ENCODE results near the gene LURAP1L. TPM values are rescaled to one million over a fixed set of nuclear protein-coding genes. Genes with fewer than 3 reads are reported as not detected.
"Not testable (repeated sequence)": the region's sequence is repeated elsewhere in the genome, so short reads cannot be mapped to it uniquely, and the experiment has no call there.

The LURAP1L gene
- total RNA-seq, 2 donors from 2014 or later = not detected

DNA sequence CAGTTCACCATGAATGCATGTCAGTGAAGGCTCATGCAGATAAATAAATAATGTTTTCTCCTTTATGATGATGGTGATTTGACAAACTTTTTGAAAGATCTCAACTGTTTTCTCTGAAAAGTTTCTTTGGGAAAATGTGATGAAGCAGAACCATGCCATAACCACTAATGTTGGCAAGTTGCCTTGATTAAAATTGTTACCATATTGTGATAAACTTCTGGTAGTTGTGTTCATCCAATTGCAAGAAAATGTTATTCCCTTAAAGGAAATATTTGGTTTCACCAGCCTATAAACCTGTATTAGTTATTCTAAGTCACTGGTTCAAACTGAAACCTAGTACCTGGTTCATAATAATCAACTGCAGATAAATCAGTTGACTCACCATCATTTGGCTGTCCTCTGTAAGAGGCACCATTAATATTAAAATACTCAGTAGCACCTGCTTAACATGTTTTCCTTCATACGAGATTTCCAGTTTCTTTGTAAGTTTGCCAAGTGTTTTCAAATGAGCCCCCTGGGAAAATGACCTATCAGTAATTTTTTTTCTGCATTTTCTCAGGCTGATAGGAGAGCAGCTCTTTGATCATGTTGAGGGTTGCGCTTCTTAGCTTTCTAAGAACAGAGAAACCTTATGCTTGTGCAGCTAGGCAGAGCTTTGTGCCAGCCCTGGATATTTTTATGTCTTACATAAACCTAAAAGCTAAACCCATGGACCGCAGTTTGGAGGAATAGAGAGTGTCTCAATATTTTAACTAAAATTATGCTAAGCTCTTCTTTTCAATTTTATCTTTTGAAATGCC is 88.0 kb downstream of the LURAP1L start:
- Mint-ChIP-seq H3K36me3 (peaks cover 0 to 2% of the 10 kb centered on the region in 2 donors), H3K9me3 (peaks cover 14 to 18% of the 10 kb centered on the region in 2 donors), H3K27ac (no peak overlapping the region)
- ATAC-seq (no peak), DNase-seq (ENCODE audit: low spot score in 2 of 2) (no peak)

DNA sequence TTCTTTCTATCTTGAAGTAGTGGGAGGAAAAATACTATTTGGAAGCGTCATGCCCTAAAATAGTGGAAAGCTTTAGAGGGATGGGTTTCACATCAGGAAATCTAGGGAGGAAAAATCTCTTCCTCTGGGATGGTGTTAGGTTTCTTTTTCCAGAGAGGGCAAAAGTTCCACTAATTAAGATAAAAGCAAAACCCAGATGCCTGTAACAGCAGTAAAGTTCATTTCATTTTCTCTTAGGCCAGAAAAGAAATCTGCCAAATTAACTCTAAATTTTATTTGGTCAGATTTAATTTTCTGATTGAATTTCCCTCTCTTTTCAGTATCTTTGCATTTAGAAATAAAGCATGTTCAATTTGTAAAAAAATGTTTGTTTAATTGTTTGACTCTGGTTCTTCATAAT is 88.8 kb downstream of the LURAP1L start:
- ATAC-seq = no peak
- H3K36me3 Mint-ChIP-seq = peaks cover 0 to 6% of the 10 kb centered on the region in 2 donors
- H3K27ac Mint-ChIP-seq = no peak overlapping the region
- peaks cover 22 to 26% of the 10 kb centered on the region in 2 donors for H3K9me3 Mint-ChIP-seq
- no peak for DNase-seq (ENCODE audit: low spot score in 2 of 2)

DNA sequence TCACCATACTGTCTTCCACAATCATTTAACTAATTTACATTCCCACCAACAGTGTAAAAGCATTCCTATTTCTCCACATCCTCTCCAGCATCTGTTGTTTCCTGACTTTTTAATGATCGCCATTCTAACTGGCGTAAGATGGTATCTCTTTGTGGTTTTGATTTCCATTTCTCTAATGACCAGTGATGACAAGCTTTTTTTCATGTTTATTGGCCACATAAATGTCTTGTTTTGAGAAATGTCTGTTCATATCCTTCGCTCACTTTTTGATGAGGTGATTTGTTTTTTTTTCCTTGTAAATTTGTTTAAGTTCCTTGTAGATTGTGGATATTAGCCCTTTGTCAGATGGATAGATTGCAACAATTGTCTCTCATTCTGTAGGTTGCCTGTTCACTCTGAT is 90.6 kb downstream of the LURAP1L start:
- peaks cover 29 to 31% of the 10 kb centered on the region in 2 donors for H3K9me3 Mint-ChIP-seq
- ATAC-seq; H3K36me3 Mint-ChIP-seq; H3K27ac Mint-ChIP-seq; DNase-seq (ENCODE audit: low spot score in 2 of 2): not testable (repeated sequence)

Other genes with a start within 250 kb of the LURAP1L start
- gene TYRP1, start 81.6 kb upstream of the LURAP1L start, total RNA-seq = not detected

All from activated naive CD4-positive, alpha-beta T cell treated with anti-CD3 and anti-CD28 coated beads, Interleukin-2, amount 50 U/mL, for 72 hours (primary cell).